Esophagus squamous epithelium (tissue), 4 donors: Measurements from ENCODE around the gene SHISAL2A.

Source experiments
- CTCF ChIP-seq, 6 experiments: fragments of 450-650 bp in 4 of 6; fragments of 200-600 bp in 2 of 6; sonication (generic) in 2 of 6; IDR thresholded peaks; one replicate each; pipeline ENCODE4 v1.5.1; 2016 to 2019; ENCODE audit warnings: antibody characterized with exemption in 6 of 6, mild to moderate bottlenecking in 4 of 6, moderate library complexity in 4 of 6
- POLR2A ChIP-seq, 4 donors: fragments of 450-650 bp; IDR thresholded peaks; one replicate each; pipeline ENCODE4 v1.6.1; 2017; ENCODE audit warnings: antibody characterized with exemption in 4 of 4, mild to moderate bottlenecking in 4 of 4, moderate library complexity in 3 of 4

GRCh38 chr1:52651904-52652303, 18.9 kb downstream of the SHISAL2A start:
- TF ChIP-seq CTCF (IDR thresholded peaks at IDR 0.05) (no peak), POLR2A (IDR thresholded peaks at IDR 0.05) (no peak)
